Lower leg skin (tissue), 4 donors: ENCODE data around the gene CRB2. TPM values are rescaled to one million over a fixed set of nuclear protein-coding genes. Genes with fewer than 3 reads are reported as not detected.

Experiments used
- DNase-seq, 2 donors: peaks; one replicate each; pipeline ENCODE4 v3.0.0-alpha.2; 2019; ENCODE audit warnings: low spot score in 2 of 2
- H3K4me3 ChIP-seq: fragments of 200-600 bp; sonication (generic); 2 replicates; pipeline ENCODE4 v1.5.1; 2017; ENCODE audit warnings: mild to moderate bottlenecking, low read depth; ENCODE audit not compliant: poor library complexity, severe bottlenecking
- POLR2A ChIP-seq, 2 donors: fragments of 450-650 bp; IDR thresholded peaks; one replicate each; pipeline ENCODE4 v1.6.1; 2016 to 2017; ENCODE audit warnings: antibody characterized with exemption in 2 of 2, mild to moderate bottlenecking in 1 of 2, moderate library complexity in 1 of 2
- WGBS, 2 donors: methylation state at CpG; one replicate each; pipeline ENCODE4 v1.1.5; 2018; 5-methylcytosine and 5-hydroxymethylcytosine counted together
- intact Hi-C: fragments of 100-400 bp; cut with DNase I; formaldehyde crosslinking; loops from one replicate; pipeline ENCODE4 v1.15.0; 2023; ENCODE audit warnings: low total_unique reads
- total RNA-seq, 4 donors: library from RNA; depleted of rRNA; stranded (reverse); fragments of >200 nt; gene quantifications; one replicate each; pipeline ENCODE4 v1.1.0, GENCODE V29; 2016
- TF ChIP-seq, protein P1 (sequence below), 3 donors: fragments of 450-650 bp; IDR thresholded peaks; one replicate each; pipeline ENCODE4 v1.5.1; 2016; ENCODE audit warnings: antibody characterized with exemption in 3 of 3, mild to moderate bottlenecking in 3 of 3, moderate library complexity in 2 of 3

Gene CRB2
- total RNA-seq, 4 donors from 2014 or later, result not detected

DNA sequence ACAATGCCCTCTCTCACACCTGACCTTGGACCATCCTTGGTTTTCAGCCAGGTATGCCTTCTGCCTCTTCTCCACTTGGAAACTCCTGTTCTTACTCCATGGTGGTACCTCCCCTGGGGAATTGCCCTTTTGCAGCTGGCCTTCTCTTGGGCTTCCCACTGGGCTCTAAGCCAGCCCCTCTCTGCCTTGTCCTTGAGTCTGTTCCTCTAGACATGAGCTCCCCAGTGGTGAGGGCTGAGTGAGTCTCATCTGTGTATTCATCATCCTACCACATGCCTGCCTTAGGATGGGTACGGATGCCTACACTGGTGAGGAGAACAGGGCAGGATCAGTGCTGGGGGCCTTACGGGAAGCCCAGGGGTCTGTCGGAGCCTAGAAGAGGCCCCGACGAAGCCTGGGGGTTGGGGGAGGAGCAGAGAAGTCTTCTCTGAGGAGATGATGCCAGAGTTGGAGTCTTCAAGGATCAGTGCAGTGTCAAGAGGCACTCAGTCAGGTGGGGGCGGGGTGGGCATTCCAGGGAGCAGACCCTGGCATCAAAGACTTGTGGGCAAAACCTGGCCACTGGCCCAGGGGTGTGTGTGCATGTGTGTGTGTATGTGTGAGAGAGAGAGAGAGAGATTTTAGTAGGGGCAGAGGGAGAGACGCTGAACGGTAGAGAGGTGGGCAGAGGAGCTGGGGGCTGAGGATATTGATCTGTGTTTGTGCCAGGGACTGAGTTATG is 5.2 kb upstream of the CRB2 start:
- intact Hi-C loops, result no loop called here
- WGBS, 2 donors, result 57 to 63% methylated on average over 8 of the region's 8 CpGs
- TF ChIP-seq, protein P1, sequence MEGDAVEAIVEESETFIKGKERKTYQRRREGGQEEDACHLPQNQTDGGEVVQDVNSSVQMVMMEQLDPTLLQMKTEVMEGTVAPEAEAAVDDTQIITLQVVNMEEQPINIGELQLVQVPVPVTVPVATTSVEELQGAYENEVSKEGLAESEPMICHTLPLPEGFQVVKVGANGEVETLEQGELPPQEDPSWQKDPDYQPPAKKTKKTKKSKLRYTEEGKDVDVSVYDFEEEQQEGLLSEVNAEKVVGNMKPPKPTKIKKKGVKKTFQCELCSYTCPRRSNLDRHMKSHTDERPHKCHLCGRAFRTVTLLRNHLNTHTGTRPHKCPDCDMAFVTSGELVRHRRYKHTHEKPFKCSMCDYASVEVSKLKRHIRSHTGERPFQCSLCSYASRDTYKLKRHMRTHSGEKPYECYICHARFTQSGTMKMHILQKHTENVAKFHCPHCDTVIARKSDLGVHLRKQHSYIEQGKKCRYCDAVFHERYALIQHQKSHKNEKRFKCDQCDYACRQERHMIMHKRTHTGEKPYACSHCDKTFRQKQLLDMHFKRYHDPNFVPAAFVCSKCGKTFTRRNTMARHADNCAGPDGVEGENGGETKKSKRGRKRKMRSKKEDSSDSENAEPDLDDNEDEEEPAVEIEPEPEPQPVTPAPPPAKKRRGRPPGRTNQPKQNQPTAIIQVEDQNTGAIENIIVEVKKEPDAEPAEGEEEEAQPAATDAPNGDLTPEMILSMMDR (IDR thresholded peaks at IDR 0.05), result no peak
- TF ChIP-seq POLR2A (IDR thresholded peaks at IDR 0.05), result no peak
- no peak for DNase-seq
- no peak overlapping the region for H3K4me3 ChIP-seq

DNA sequence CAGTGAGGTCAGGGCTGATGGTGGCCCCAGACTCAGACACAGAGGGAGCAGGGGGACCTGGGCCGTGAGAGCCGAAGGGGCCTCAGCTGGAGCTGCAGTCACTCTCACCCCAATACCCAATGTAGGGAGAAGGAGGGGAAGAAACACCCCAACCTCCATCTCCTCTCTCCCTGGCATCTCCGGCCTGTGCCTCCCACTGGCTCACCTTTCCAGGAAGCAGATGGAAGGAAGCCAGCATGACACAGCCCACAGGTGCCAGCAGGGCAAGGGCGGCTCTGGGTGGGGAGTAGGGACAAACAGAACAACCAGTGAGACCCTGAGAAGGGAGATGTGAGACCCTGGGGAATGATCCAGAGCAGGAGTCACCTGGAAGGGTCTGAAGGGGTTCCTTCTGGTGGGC is 3.0 kb upstream of the CRB2 start:
- no peak for TF ChIP-seq POLR2A (IDR thresholded peaks at IDR 0.05)
- TF ChIP-seq, protein P1 (IDR thresholded peaks at IDR 0.05), result no peak
- 56% methylated on average over 4 of the region's 4 CpGs for WGBS, 2 donors
- intact Hi-C loops, result no loop called here
- H3K4me3 ChIP-seq, result no peak overlapping the region
- DNase-seq, result no peak

DNA sequence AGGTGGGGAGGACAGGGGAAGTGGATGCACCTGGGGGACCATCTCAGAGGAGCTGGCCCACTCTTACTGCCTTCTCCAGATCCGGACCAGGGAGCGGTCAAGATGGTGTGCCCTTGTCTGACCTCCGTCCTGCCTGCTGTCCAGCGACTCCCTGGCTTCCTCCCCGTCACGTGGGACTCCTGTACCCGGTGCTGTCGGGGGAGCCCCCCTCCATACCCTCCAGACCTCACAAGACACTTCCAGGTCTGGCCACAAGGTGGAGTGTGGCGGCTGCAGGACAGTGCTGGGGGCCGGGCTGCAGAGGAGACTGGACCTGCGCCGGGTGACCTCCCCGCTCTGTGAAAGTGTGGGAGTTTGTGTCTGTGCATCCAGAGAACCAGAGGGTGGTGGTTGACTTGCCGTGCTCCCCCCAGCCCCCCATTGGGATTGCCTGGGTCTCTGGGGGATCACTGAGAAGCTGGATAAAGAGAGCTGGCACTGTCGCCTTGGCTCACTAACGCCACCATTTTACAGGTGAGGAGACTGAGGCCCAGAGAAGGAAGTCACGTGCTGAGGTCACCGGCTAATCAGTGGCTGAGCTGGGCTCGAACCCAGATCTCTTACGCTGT is 1.9 kb upstream of the CRB2 start:
- DNase-seq, result peak; percentile 34 to 90
- WGBS, 2 donors, result 27 to 43% methylated on average over 12 to 20 of the region's 20 CpGs
- intact Hi-C loops, result no loop called here
- H3K4me3 ChIP-seq, result no peak overlapping the region
- no peak for TF ChIP-seq POLR2A (IDR thresholded peaks at IDR 0.05)
- TF ChIP-seq, protein P1 (IDR thresholded peaks at IDR 0.05), result no peak

DNA sequence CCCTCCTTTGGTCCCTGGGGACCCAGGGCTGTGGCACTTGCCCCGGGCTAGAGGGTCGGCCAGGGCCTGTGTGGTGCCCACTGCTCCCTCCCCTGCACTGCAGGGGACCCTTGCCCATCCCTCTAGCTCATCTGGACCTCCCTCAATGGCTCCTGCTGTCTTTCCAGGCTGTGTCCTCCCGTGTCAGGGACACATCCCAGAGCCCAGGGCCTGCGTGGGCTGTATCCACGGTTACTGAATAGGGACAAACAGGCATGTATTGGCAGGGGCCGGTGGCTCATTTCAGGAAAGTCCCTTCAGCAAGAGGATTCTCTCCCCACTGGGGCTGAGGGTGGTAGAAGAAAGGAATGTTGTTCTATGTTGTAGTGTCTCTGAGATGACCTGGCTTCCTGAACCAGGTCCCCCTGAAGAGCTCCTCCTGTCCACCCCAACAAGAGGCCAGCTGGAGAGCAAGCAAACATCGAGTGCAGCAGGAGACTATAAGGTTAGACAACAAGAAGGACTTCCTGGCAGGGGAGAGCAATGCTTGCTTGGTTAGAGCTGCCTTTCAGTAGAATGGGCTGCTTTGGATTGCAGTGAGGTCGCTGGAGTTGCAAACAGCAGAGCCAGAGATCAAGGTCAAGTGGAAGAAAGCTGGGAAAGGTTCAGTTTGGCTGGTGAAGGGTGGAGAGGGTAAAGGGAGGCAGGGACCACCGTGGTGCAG is 1.0 kb upstream of the CRB2 start:
- intact Hi-C loops, result no loop called here
- TF ChIP-seq, protein P1 (IDR thresholded peaks at IDR 0.05), result no peak
- TF ChIP-seq POLR2A (IDR thresholded peaks at IDR 0.05), result no peak
- WGBS, 2 donors, result 27 to 34% methylated on average over 8 to 9 of the region's 9 CpGs
- no peak for DNase-seq
- no peak overlapping the region for H3K4me3 ChIP-seq

DNA sequence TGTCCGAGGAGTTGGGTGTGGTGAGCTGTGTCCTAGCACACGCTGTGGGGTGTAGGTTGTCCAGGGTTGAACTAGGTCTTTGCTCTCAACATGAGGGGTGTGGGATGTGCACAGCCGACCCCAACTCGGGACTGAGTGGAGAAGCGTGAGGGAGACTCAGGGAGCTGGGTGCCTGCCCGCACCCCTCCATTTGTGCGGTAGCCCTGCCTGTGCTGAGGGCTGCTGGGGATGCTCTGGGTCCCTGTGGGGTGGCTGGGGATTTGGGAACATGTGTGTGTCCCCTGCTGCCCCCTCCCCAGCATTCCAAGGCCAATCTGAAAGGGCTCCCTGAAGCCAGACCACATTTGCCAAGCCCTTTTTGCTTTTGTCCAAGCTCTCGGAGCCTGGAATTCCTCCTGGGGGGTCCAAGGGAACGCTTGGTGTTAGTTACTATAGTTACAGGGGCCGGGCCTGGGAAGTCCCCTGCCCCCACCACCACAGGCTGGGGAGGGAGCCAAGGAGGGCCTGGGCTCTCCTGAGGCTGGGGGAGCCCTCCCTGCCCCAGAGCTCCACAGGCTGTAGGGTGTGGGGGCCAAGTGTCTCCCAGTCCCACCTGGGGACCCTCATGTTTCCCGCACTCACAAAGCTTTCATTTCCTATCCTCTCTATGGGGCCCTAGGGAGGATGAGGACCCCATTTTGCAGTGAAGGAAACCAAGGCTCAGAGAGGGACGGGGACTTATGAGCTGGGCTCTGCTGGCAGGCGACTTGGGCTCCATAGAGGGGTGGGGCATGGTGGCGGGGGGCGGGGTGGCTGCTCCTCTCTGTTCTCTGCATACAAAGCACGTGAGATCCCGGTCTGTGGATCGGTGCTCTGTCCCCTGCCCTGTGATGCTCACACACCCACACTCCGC is 1.1 kb downstream of the CRB2 start:
- TF ChIP-seq POLR2A (IDR thresholded peaks at IDR 0.05), result no peak
- TF ChIP-seq, protein P1 (IDR thresholded peaks at IDR 0.05), result no peak
- intact Hi-C loops, result no loop called here
- WGBS, 2 donors, result 68 to 70% methylated on average over 15 to 17 of the region's 19 CpGs
- no peak for DNase-seq
- no peak overlapping the region for H3K4me3 ChIP-seq
